Activated B cell treated with CpG ODN at 0.5 μM for 24 hours (primary cell): ENCODE measurements around the gene CD79A. TPM values are rescaled to one million over a fixed set of nuclear protein-coding genes. Genes with fewer than 3 reads are reported as not detected.

Source experiments
- ATAC-seq: fragments of 200-7000 bp; cut with Tn5 transposase; one replicate; pipeline ENCODE4 v1.10.0; 2021; ENCODE audit warnings: low read depth, mild to moderate bottlenecking, moderate library complexity
- CTCF ChIA-PET: fragments of 350-600 bp; sonication (Branson Sonifier 250); formaldehyde crosslinking; loops from one replicate; lab custom pipeline; 2021; ENCODE audit warnings: antibody characterized with exemption; lab: Charles Lee
- POLR2A ChIA-PET: fragments of 350-600 bp; sonication (Branson Sonifier 250); formaldehyde crosslinking; loops from one replicate; lab custom pipeline; 2021; ENCODE audit warnings: antibody characterized with exemption; lab: Charles Lee
- DNase-seq: peaks from one replicate; pipeline ENCODE4 v3.0.0; 2022
- H3K27ac Mint-ChIP-seq: one replicate; pipeline ENCODE4 v1.8.0; 2020; ENCODE audit warnings: mixed read lengths
- H3K27me3 Mint-ChIP-seq: one replicate; pipeline ENCODE4 v1.8.0; 2021; ENCODE audit warnings: mixed read lengths
- H3K36me3 Mint-ChIP-seq: one replicate; pipeline ENCODE4 v1.8.0; 2021; ENCODE audit warnings: low read depth, mixed read lengths
- H3K4me1 Mint-ChIP-seq: one replicate; pipeline ENCODE4 v1.8.0; 2021; ENCODE audit warnings: mixed read lengths
- H3K4me3 Mint-ChIP-seq: one replicate; pipeline ENCODE4 v1.8.0; 2020; ENCODE audit warnings: mild to moderate bottlenecking, mixed read lengths
- H3K9me3 Mint-ChIP-seq: one replicate; pipeline ENCODE4 v1.8.0; 2020; ENCODE audit warnings: mixed read lengths
- CTCF ChIP-seq: fragments of 200-600 bp; IDR thresholded peaks from one replicate; pipeline ENCODE4 v1.8.0; 2022; ENCODE audit warnings: antibody characterized with exemption, mild to moderate bottlenecking
- intact Hi-C: fragments of 100-400 bp; cut with micrococcal nuclease; formaldehyde crosslinking; loops from one replicate; pipeline ENCODE4 v1.15.1; 2024
- total RNA-seq: library from RNA; stranded (reverse); gene quantifications from 2 replicates; pipeline ENCODE4 v1.2.3, GENCODE V29; 2022

Gene CD79A
- total RNA-seq, 1 donor from 2014 or later = 889 TPM

- ATAC-seq (peak; percentile 35), DNase-seq (no peak)
- no peaks in the 10 kb centered on the region for H3K36me3 Mint-ChIP-seq
- peak within 1 kb of the TSS; percentile 73 for H3K27ac Mint-ChIP-seq
- intact Hi-C loops = loop anchor here (2.0 kb wide), 2 partner anchors 13 to 17 kb away; no protein-coding TSS in a partner anchor
- H3K4me1 Mint-ChIP-seq = peaks cover 35% of the 10 kb centered on the region
- H3K9me3 Mint-ChIP-seq = no peaks in the 10 kb centered on the region
- CTCF ChIA-PET = interaction anchor here (0.6 to 1.5 kb wide), 3 partner anchors 18 to 69 kb away, joined by 3 to 5 read pairs (median 4); partner anchors contain the start of gene RPS19
- H3K27me3 Mint-ChIP-seq = peaks cover 2% of the 10 kb centered on the region
- POLR2A ChIA-PET = interaction anchor here (1.0 to 5.5 kb wide), 7 partner anchors 18 to 68 kb away, joined by 3 to 44 read pairs (median 7); partner anchors contain the start of genes CD79A and RPS19
- TF ChIP-seq CTCF = no peak
- no peak within 1 kb of the TSS for H3K4me3 Mint-ChIP-seq
Observed at GRCh38 chr19:41928221-41928683, 51.2 kb downstream of the CD79A start, which contains the start of gene ERFL. ERFL (minus strand) TSS chr19:41928449; CDS start chr19:41912919, 15,530 bp downstream.

GRCh38 chr19:41928754-41929535 is 51.9 kb downstream of the CD79A start:
- Mint-ChIP-seq H3K9me3 (no peaks in the 10 kb centered on the region), H3K4me3 (no peak overlapping the region), H3K36me3 (no peaks in the 10 kb centered on the region), H3K4me1 (peaks cover 39% of the 10 kb centered on the region), H3K27me3 (no peaks in the 10 kb centered on the region), H3K27ac (peak overlapping the region; percentile 38)
- intact Hi-C loops = loop anchor here (1.0 to 2.0 kb wide), 3 partner anchors 14 to 45 kb away; no protein-coding TSS in a partner anchor
- DNase-seq = no peak
- CTCF ChIA-PET = interaction anchor here (0.8 to 1.9 kb wide), 3 partner anchors 56 to 179 kb away, joined by 3 to 13 read pairs (median 5); partner anchors contain the start of gene RPS19
- TF ChIP-seq CTCF = no peak
- peak; percentile 63 for ATAC-seq
- POLR2A ChIA-PET = interaction anchor here (1.0 to 5.5 kb wide), 7 partner anchors 17 to 69 kb away, joined by 4 to 44 read pairs (median 12); partner anchors contain the start of genes CD79A and RPS19

GRCh38 chr19:41929536-41930071 is 52.5 kb downstream of the CD79A start:
- Mint-ChIP-seq H3K36me3 (no peaks in the 10 kb centered on the region), H3K27me3 (no peaks in the 10 kb centered on the region), H3K9me3 (no peaks in the 10 kb centered on the region), H3K4me3 (peak overlapping the region; percentile 41), H3K4me1 (peaks cover 45% of the 10 kb centered on the region), H3K27ac (no peak overlapping the region)
- DNase-seq (no peak), ATAC-seq (no peak)
- POLR2A ChIA-PET = interaction anchor here (1.0 to 5.5 kb wide), 6 partner anchors 29 to 70 kb away, joined by 5 to 44 read pairs (median 15); partner anchors contain the start of genes CD79A and RPS19
- intact Hi-C loops = loop anchor here (1.0 to 2.0 kb wide), 3 partner anchors 15 to 45 kb away; no protein-coding TSS in a partner anchor
- CTCF ChIA-PET = interaction anchor here (0.8 to 1.9 kb wide), 4 partner anchors 14 to 178 kb away, joined by 3 to 13 read pairs (median 3); no protein-coding TSS in a partner anchor
- no peak for TF ChIP-seq CTCF

- DNase-seq = no peak
- peak overlapping the region; percentile 41 for H3K4me3 Mint-ChIP-seq
Observed at GRCh38 chr19:41930322-41930722, 53.2 kb downstream of the CD79A start.

More at GRCh38 chr19:41930322-41930722, 53.2 kb downstream of the CD79A start:
- no peak for ATAC-seq
- TF ChIP-seq CTCF = no peak
- ChIA-PET CTCF (interaction anchor here (0.8 to 1.9 kb wide), 3 partner anchors 13 to 57 kb away, joined by 3 to 13 read pairs (median 3); no protein-coding TSS in a partner anchor), POLR2A (interaction anchor here (0.9 to 5.5 kb wide), 7 partner anchors 22 to 70 kb away, joined by 4 to 44 read pairs (median 13); partner anchors contain the start of genes CD79A and RPS19)
- intact Hi-C loops = no loop called here
- Mint-ChIP-seq H3K27ac (no peak overlapping the region), H3K9me3 (no peaks in the 10 kb centered on the region), H3K4me1 (peaks cover 53% of the 10 kb centered on the region), H3K27me3 (no peaks in the 10 kb centered on the region), H3K36me3 (no peaks in the 10 kb centered on the region)

Other genes with a start within 250 kb of the CD79A start
- not detected in 2 replicates for gene CEACAM7, start 189.0 kb upstream of the CD79A start, total RNA-seq
- not detected in 2 replicates for gene CEACAM5, start 168.7 kb upstream of the CD79A start, total RNA-seq
- not detected in 2 replicates for gene CEACAM6, start 121.7 kb upstream of the CD79A start, total RNA-seq
- not detected in 2 replicates for gene CEACAM3, start 80.7 kb upstream of the CD79A start, total RNA-seq
- not detected in 2 replicates for gene LYPD4, start 32.6 kb upstream of the CD79A start, total RNA-seq
- gene DMRTC2, start 32.2 kb upstream of the CD79A start, total RNA-seq = not detected in 2 replicates
- 4,196 and 4,853 TPM in 2 replicates for gene RPS19, start 17.0 kb upstream of the CD79A start, total RNA-seq
- 351 and 418 TPM in 2 replicates for gene ARHGEF1, start 5.9 kb downstream of the CD79A start, total RNA-seq
- 0.64 and 1.1 TPM in 2 replicates for gene ERFL, start 51.2 kb downstream of the CD79A start, total RNA-seq
- gene RABAC1, start 82.0 kb downstream of the CD79A start, total RNA-seq = 96.7 and 102 TPM in 2 replicates
- 1.4 and 1.8 TPM in 2 replicates for gene ATP1A3, start 117.0 kb downstream of the CD79A start, total RNA-seq
- gene GRIK5, start 192.9 kb downstream of the CD79A start, total RNA-seq = 0.09 and 0.15 TPM in 2 replicates
- 27.7 and 29.6 TPM in 2 replicates for gene ZNF574, start 198.9 kb downstream of the CD79A start, total RNA-seq